Subcutaneous adipose tissue (tissue), 4 donors: ENCODE results near the gene GAGE12F. TPM values are rescaled to one million over a fixed set of nuclear protein-coding genes. Genes with fewer than 3 reads are reported as not detected.
"Not testable (repeated sequence)": the region's sequence is repeated elsewhere in the genome, so short reads cannot be mapped to it uniquely, and the experiment has no call there.

ENCODE experiments used
- total RNA-seq, 4 donors: library from RNA; depleted of rRNA; stranded (reverse); fragments of >200 nt; gene quantifications; one replicate each; pipeline ENCODE4 v1.1.0, GENCODE V29; 2016
- TF ChIP-seq, protein P1 (sequence below): fragments of 450-650 bp; IDR thresholded peaks from one replicate; pipeline ENCODE4 v1.5.1; 2016; ENCODE audit warnings: low read depth, mild to moderate bottlenecking, control low read depth, antibody characterized with exemption, moderate library complexity

GAGE12F gene
- not detected for total RNA-seq

DNA sequence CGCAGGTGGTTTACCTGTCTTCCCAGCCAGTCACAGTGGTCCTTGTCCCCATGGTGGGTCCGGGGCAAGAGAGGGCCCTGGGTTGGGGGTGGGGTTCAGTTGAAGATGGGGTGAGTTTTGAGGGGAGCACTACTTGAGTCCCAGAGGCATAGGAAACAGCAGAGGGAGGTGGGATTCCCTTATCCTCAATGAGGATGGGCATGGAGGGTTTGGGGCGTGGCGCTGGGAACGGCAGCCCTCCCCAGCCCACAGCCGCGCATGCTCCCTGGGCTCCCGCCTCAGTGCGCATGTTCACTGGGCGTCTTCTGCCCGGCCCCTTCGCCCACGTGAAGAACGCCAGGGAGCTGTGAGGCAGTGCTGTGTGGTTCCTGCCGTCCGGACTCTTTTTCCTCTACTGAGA lies at the start of gene GAGE12F:
GAGE12F (plus strand) TSS at position 301 of the 400 bp plus-strand sequence. CDS start 1,155 bp downstream, outside the sequence.
- TF ChIP-seq, protein P1, sequence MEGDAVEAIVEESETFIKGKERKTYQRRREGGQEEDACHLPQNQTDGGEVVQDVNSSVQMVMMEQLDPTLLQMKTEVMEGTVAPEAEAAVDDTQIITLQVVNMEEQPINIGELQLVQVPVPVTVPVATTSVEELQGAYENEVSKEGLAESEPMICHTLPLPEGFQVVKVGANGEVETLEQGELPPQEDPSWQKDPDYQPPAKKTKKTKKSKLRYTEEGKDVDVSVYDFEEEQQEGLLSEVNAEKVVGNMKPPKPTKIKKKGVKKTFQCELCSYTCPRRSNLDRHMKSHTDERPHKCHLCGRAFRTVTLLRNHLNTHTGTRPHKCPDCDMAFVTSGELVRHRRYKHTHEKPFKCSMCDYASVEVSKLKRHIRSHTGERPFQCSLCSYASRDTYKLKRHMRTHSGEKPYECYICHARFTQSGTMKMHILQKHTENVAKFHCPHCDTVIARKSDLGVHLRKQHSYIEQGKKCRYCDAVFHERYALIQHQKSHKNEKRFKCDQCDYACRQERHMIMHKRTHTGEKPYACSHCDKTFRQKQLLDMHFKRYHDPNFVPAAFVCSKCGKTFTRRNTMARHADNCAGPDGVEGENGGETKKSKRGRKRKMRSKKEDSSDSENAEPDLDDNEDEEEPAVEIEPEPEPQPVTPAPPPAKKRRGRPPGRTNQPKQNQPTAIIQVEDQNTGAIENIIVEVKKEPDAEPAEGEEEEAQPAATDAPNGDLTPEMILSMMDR = not testable (repeated sequence)

DNA sequence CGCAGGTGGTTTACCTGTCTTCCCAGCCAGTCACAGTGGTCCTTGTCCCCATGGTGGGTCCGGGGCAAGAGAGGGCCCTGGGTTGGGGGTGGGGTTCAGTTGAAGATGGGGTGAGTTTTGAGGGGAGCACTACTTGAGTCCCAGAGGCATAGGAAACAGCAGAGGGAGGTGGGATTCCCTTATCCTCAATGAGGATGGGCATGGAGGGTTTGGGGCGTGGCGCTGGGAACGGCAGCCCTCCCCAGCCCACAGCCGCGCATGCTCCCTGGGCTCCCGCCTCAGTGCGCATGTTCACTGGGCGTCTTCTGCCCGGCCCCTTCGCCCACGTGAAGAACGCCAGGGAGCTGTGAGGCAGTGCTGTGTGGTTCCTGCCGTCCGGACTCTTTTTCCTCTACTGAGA lies 28.8 kb upstream of the GAGE12F start, which contains the start of gene GAGE12C:
GAGE12C (plus strand) TSS at position 301 of the 400 bp plus-strand sequence. CDS start 1,155 bp downstream, outside the sequence.
- TF ChIP-seq, protein P1 = not testable (repeated sequence)

- TF ChIP-seq, protein P1 = not testable (repeated sequence)
Observed at GRCh38 chrX:49541433-49541832, 19.2 kb upstream of the GAGE12F start, which contains the start of gene GAGE12D. Gene GAGE12D (plus strand): TSS chrX:49541733. CDS start chrX:49542888, 1,155 bp downstream.

DNA sequence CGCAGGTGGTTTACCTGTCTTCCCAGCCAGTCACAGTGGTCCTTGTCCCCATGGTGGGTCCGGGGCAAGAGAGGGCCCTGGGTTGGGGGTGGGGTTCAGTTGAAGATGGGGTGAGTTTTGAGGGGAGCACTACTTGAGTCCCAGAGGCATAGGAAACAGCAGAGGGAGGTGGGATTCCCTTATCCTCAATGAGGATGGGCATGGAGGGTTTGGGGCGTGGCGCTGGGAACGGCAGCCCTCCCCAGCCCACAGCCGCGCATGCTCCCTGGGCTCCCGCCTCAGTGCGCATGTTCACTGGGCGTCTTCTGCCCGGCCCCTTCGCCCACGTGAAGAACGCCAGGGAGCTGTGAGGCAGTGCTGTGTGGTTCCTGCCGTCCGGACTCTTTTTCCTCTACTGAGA lies 9.7 kb upstream of the GAGE12F start, which contains the start of gene GAGE12E:
GAGE12E (plus strand) TSS at position 301 of the 400 bp plus-strand sequence. CDS start 1,155 bp downstream, outside the sequence.
- TF ChIP-seq, protein P1 = not testable (repeated sequence)

- TF ChIP-seq, protein P1 = not testable (repeated sequence)
Observed at GRCh38 chrX:49570100-49570499, 9.5 kb downstream of the GAGE12F start, which contains the start of gene GAGE12G. Gene GAGE12G (plus strand): TSS chrX:49570400. CDS start chrX:49571555, 1,155 bp downstream.

- TF ChIP-seq, protein P1 = not testable (repeated sequence)
Observed at GRCh38 chrX:49579649-49580048, 19.0 kb downstream of the GAGE12F start, which contains the start of gene GAGE12H. Gene GAGE12H (plus strand): TSS chrX:49579949. CDS start chrX:49581104, 1,155 bp downstream.

DNA sequence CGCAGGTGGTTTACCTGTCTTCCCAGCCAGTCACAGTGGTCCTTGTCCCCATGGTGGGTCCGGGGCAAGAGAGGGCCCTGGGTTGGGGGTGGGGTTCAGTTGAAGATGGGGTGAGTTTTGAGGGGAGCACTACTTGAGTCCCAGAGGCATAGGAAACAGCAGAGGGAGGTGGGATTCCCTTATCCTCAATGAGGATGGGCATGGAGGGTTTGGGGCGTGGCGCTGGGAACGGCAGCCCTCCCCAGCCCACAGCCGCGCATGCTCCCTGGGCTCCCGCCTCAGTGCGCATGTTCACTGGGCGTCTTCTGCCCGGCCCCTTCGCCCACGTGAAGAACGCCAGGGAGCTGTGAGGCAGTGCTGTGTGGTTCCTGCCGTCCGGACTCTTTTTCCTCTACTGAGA lies 28.6 kb downstream of the GAGE12F start, which contains the start of gene GAGE2A:
GAGE2A (plus strand) TSS at position 301 of the 400 bp plus-strand sequence. CDS start 1,155 bp downstream, outside the sequence.
- TF ChIP-seq, protein P1 = not testable (repeated sequence)
